GM20000 (cell line): Measurements from ENCODE around the gene GRK7.
"Not testable (repeated sequence)": the region's sequence is repeated elsewhere in the genome, so short reads cannot be mapped to it uniquely, and the experiment has no call there.

Experiments
- DNase-seq: peaks from one replicate; pipeline ENCODE4 v3.0.0; 2012; ENCODE audit warnings: low spot score
- TF ChIP-seq, protein P1 (sequence below): IDR thresholded peaks from 2 replicates; pipeline ENCODE4 v1.5.1; 2012; ENCODE audit warnings: mild to moderate bottlenecking, control low read depth; ENCODE audit errors: extremely low read depth, missing control alignments

The GRK7 gene

DNA sequence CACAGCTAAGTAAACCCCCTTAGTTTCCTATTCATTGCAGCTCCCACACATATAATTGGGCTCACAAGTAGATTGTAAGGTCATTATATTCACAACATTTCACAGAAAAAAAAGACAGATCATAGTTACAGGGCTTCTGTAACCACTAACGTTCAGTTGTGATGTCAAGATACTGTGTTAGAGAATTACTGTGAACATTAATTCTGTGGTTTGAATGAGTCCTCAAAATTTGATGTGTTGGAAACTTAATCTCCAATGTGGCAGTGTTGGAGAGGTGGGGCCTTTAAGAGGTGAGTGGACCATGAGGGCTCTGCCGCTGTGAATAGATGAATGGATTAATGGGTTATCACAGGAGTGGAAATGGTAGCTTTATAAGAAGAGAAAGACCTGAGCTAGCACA, 21.3 kb downstream of the GRK7 start:
- TF ChIP-seq, protein P1, sequence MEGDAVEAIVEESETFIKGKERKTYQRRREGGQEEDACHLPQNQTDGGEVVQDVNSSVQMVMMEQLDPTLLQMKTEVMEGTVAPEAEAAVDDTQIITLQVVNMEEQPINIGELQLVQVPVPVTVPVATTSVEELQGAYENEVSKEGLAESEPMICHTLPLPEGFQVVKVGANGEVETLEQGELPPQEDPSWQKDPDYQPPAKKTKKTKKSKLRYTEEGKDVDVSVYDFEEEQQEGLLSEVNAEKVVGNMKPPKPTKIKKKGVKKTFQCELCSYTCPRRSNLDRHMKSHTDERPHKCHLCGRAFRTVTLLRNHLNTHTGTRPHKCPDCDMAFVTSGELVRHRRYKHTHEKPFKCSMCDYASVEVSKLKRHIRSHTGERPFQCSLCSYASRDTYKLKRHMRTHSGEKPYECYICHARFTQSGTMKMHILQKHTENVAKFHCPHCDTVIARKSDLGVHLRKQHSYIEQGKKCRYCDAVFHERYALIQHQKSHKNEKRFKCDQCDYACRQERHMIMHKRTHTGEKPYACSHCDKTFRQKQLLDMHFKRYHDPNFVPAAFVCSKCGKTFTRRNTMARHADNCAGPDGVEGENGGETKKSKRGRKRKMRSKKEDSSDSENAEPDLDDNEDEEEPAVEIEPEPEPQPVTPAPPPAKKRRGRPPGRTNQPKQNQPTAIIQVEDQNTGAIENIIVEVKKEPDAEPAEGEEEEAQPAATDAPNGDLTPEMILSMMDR: no peak
- no peak for DNase-seq

DNA sequence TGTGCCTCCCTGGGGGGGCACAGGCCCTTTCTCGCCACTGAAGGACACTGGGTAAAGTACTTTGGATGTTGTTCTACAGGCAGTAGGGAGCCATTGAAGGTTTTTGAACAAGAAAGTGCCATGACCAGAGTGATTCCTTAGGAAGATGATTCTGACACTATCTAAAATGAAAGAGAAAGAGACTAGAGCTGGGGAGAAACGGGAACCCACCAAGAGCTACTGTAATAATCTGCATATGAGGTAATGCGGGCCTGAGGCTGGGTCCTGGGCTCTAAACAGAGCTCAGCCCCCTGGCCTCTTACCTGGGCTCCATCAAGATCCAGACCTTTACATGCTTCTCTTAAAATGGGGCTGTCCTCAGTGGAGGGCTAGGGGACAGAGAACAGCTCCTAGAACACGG, 24.9 kb downstream of the GRK7 start:
- DNase-seq: no peak
- TF ChIP-seq, protein P1: no peak

DNA sequence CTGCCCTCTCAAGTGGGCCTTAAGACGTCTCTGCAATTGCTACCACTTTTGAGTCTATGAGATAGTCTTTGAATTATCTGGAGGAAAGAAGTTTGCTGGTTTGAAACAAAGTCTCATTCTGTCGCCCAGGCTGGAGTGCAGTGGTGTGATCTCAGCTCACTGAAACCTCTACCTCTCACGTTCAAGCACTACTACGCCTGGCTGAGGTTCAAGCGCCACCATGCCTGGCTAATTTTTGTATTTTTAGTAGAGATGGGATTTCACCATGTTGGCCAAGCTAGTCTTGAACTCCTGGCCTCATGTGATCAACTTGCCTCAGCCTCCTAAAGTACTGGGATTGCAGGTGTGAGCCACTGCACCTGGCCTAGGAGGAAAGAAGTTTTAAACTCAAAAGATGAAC, 25.5 kb downstream of the GRK7 start:
- DNase-seq: not testable (repeated sequence)

DNA sequence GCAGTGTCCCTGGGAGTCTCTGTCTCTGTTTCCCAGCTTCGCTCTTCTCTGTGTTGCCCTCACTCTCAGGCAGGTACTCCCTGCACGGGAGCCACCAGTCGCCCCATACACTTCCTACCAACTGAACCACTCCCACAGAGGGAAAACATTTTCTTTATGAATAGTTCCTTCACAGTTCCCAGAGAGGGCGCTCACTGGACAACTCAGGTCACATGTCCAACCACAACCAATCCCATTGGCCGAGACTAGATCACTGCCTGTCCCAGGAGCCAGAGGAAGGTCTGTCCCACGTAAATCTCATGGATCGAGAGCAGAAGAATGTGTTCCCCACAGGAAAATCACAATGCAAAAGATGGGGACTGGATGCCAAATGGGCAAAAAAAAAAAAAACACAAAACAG, 26.1 kb downstream of the GRK7 start:
- TF ChIP-seq, protein P1: no peak
- DNase-seq: no peak

DNA sequence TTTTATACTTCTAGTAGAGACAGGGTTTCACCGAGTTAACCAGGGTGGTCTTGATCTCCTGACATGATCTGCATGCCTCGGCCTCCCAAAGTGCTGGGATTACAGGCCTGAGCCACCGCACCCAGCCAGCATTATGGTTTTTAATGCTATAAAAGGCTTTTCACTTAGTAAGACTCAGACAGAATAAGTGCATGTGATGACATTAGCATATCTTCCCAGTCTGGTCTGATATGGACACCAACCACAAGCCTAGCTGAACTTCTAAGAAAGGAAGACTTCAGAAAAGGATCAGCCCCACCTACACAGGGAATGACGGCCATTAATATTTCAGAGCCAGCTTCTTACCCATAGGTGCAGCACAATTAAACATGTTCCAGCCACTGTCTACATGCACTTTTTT, 27.0 kb downstream of the GRK7 start:
- TF ChIP-seq, protein P1: no peak

DNA sequence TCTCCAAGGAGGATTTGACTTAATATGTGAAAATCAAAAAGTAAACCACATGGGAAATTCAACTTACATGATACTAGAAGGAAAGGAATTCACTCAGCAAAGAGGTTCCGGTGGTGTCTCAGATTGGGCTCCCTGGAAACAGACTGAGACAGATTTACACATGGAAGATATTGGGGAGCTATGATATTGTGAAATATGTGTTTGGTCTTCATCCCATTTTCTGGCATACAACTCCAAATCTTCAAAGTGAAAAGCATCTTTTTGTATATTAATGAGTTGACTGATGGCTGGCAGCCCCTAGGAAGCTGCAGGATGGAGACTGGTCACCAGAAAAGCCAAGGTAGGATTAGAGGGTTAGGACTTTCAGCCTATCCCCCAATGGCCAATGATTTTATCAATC, 29.3 kb downstream of the GRK7 start:
- no peak for DNase-seq
- TF ChIP-seq, protein P1: no peak

More for the DNA sequence above, 27.0 kb downstream of the GRK7 start:
- DNase-seq: no peak

DNA sequence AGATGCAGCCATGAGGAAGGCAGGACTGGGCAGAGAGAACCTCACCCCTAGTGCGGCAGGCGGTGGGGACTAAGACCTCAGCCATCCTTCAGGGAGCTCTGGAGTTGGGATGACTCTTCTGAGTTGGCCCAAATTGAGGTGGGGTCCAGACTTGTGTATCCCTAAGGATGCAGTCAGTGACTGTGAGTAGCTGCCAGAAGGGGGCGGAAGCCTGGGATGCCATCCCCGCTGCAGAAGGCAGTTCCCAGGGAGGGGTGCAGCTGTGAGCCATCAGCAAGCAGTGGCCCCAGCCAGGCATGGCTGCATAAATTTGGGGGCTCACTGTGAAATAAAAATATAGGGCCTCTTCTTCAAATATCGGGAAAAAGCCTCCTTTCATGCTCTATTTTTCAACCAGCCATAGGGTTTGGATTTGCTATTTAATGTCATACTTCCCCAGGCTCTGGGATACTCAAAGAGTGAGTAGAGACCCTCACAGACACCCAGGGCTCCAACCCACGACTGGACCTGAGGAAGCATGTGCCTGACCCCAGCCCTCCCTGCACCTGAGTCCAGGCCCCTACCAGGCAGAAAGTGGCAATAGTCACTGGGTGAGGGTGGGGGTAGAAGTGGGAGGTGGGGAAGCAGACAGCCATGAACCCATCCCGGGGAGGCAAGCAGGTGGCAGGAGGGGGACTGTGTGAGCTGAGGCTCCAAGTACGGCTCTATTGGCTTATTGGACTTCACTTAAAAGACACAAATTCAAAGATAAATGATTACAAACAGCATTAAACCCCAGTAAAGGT, 30.5 kb downstream of the GRK7 start:
- no peak for DNase-seq
- TF ChIP-seq, protein P1: no peak

DNA sequence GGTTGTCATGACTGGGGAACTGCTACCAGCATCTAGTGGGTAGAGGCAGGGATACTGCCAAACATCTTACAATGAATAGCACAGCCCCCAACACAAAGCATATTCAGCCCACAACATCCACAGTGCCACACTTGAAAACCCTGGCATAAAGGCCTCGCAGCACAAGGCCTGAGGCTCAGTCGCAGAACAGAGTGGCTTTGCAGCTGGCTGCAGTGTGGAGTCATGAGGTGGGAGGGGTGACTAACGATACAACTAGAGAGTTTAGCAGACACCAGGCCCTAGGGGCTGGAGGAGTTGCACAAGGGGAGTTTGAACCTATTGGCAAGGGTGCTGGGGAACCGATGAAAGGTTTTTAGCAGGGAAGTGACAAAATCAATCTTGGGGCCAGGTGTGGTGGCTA, 32.1 kb downstream of the GRK7 start:
- TF ChIP-seq, protein P1: no peak
- no peak for DNase-seq
